ENCODE data around the gene OLFML2A.

Gene OLFML2A

GRCh38 chr9:124801356-124801755, 24.4 kb downstream of the OLFML2A start:
- WGBS: 96% methylated on average over 4 of the region's 6 CpGs
- no peaks in the 10 kb centered on the region for H3K9me3 ChIP-seq (ENCODE audit: insufficient read depth, low read depth, low read length)
- 0 out of 2 replicates have a peak, but pooled peaks cover 3% of the 10 kb centered on the region for H3K4me1 ChIP-seq (ENCODE audit: insufficient read depth, low read length)
- H3K27ac ChIP-seq (ENCODE audit: low read depth, low read length): no peak overlapping the region
- no peaks in the 10 kb centered on the region for H3K27me3 ChIP-seq (ENCODE audit: insufficient read depth, low read length)
- no peak overlapping the region for H3K4me3 ChIP-seq (ENCODE audit: low read length)
- no peaks in the 10 kb centered on the region for H3K36me3 ChIP-seq (ENCODE audit: insufficient read depth, low read length)
- no peak overlapping the region for H3K9ac ChIP-seq (ENCODE audit: low read depth, low read length)

- no peaks in the 10 kb centered on the region for H3K36me3 ChIP-seq (ENCODE audit: insufficient read depth, low read length)
Measured at GRCh38 chr9:124802426-124802825, 25.5 kb downstream of the OLFML2A start.

GRCh38 chr9:124803911-124804310, 27.0 kb downstream of the OLFML2A start:
- H3K4me3 ChIP-seq (ENCODE audit: low read length): no peak overlapping the region
- no peak overlapping the region for H3K27ac ChIP-seq (ENCODE audit: low read depth, low read length)
- H3K36me3 ChIP-seq (ENCODE audit: insufficient read depth, low read length): no peaks in the 10 kb centered on the region
- H3K4me1 ChIP-seq (ENCODE audit: insufficient read depth, low read length): 0 out of 2 replicates have a peak, but pooled peaks cover 3% of the 10 kb centered on the region
- H3K9me3 ChIP-seq (ENCODE audit: insufficient read depth, low read depth, low read length): no peaks in the 10 kb centered on the region
- no peak overlapping the region for H3K9ac ChIP-seq (ENCODE audit: low read depth, low read length)
- no peaks in the 10 kb centered on the region for H3K27me3 ChIP-seq (ENCODE audit: insufficient read depth, low read length)
- WGBS: 93% methylated on average over 8 of the region's 8 CpGs

More at GRCh38 chr9:124802426-124802825, 25.5 kb downstream of the OLFML2A start:
- Histone ChIP-seq H3K27ac (ENCODE audit: low read depth, low read length) (no peak overlapping the region), H3K9ac (ENCODE audit: low read depth, low read length) (no peak overlapping the region), H3K4me3 (ENCODE audit: low read length) (no peak overlapping the region), H3K9me3 (ENCODE audit: insufficient read depth, low read depth, low read length) (no peaks in the 10 kb centered on the region), H3K4me1 (ENCODE audit: insufficient read depth, low read length) (0 out of 2 replicates have a peak, but pooled peaks cover 3% of the 10 kb centered on the region), H3K27me3 (ENCODE audit: insufficient read depth, low read length) (no peaks in the 10 kb centered on the region)
- WGBS: 94% methylated on average over 3 of the region's 3 CpGs

- peaks cover under 1% of the 10 kb centered on the region; the same call in 1 of the 2 replicates for H3K4me1 ChIP-seq (ENCODE audit: insufficient read depth, low read length)
- no peak overlapping the region for H3K9ac ChIP-seq (ENCODE audit: low read depth, low read length)
- H3K4me3 ChIP-seq (ENCODE audit: low read length): no peak overlapping the region
- 95% methylated on average over 4 of the region's 4 CpGs for WGBS
- H3K27me3 ChIP-seq (ENCODE audit: insufficient read depth, low read length): no peaks in the 10 kb centered on the region
- no peak overlapping the region for H3K27ac ChIP-seq (ENCODE audit: low read depth, low read length)
- no peaks in the 10 kb centered on the region for H3K36me3 ChIP-seq (ENCODE audit: insufficient read depth, low read length)
- no peaks in the 10 kb centered on the region for H3K9me3 ChIP-seq (ENCODE audit: insufficient read depth, low read depth, low read length)
Measured at GRCh38 chr9:124805186-124805585, 28.3 kb downstream of the OLFML2A start.

GRCh38 chr9:124808246-124808956, 31.5 kb downstream of the OLFML2A start:
- 91% methylated on average over 12 of the region's 12 CpGs for WGBS
- H3K9ac ChIP-seq (ENCODE audit: low read depth, low read length): no peak overlapping the region
- no peaks in the 10 kb centered on the region for H3K9me3 ChIP-seq (ENCODE audit: insufficient read depth, low read depth, low read length)
- no peak overlapping the region for H3K4me3 ChIP-seq (ENCODE audit: low read length)
- peaks cover 23% of the 10 kb centered on the region for H3K4me1 ChIP-seq (ENCODE audit: insufficient read depth, low read length)
- H3K27me3 ChIP-seq (ENCODE audit: insufficient read depth, low read length): no peaks in the 10 kb centered on the region
- H3K36me3 ChIP-seq (ENCODE audit: insufficient read depth, low read length): no peaks in the 10 kb centered on the region
- H3K27ac ChIP-seq (ENCODE audit: low read depth, low read length): no peak overlapping the region

- Histone ChIP-seq H3K27ac (ENCODE audit: low read depth, low read length) (no peak overlapping the region), H3K9ac (ENCODE audit: low read depth, low read length) (no peak overlapping the region), H3K36me3 (ENCODE audit: insufficient read depth, low read length) (no peaks in the 10 kb centered on the region), H3K4me1 (ENCODE audit: insufficient read depth, low read length) (peaks cover 28% of the 10 kb centered on the region), H3K9me3 (ENCODE audit: insufficient read depth, low read depth, low read length) (no peaks in the 10 kb centered on the region), H3K27me3 (ENCODE audit: insufficient read depth, low read length) (no peaks in the 10 kb centered on the region), H3K4me3 (ENCODE audit: low read length) (no peak overlapping the region)
- WGBS: 94% methylated on average over 6 of the region's 6 CpGs
Measured at GRCh38 chr9:124809211-124809610, 32.3 kb downstream of the OLFML2A start.

GRCh38 chr9:124809741-124810500, 33.0 kb downstream of the OLFML2A start:
- Histone ChIP-seq H3K9ac (ENCODE audit: low read depth, low read length) (peak overlapping the region; percentile 39; the same call in 1 of the 2 replicates), H3K9me3 (ENCODE audit: insufficient read depth, low read depth, low read length) (no peaks in the 10 kb centered on the region), H3K4me1 (ENCODE audit: insufficient read depth, low read length) (peaks cover 28% of the 10 kb centered on the region), H3K27me3 (ENCODE audit: insufficient read depth, low read length) (no peaks in the 10 kb centered on the region), H3K27ac (ENCODE audit: low read depth, low read length) (peak overlapping the region; percentile 22), H3K4me3 (ENCODE audit: low read length) (no peak overlapping the region), H3K36me3 (ENCODE audit: insufficient read depth, low read length) (no peaks in the 10 kb centered on the region)
- WGBS: 95% methylated on average over 60 of the region's 60 CpGs

GRCh38 chr9:124810663-124811355, 33.9 kb downstream of the OLFML2A start:
- 23% methylated on average over 11 of the region's 12 CpGs for WGBS
- no peaks in the 10 kb centered on the region for H3K36me3 ChIP-seq (ENCODE audit: insufficient read depth, low read length)
- peak overlapping the region; percentile 80 for H3K27ac ChIP-seq (ENCODE audit: low read depth, low read length)
- H3K27me3 ChIP-seq (ENCODE audit: insufficient read depth, low read length): no peaks in the 10 kb centered on the region
- H3K4me3 ChIP-seq (ENCODE audit: low read length): no peak overlapping the region; the same call in 1 of the 2 replicates
- H3K9me3 ChIP-seq (ENCODE audit: insufficient read depth, low read depth, low read length): no peaks in the 10 kb centered on the region
- H3K9ac ChIP-seq (ENCODE audit: low read depth, low read length): peak overlapping the region; percentile 45
- peaks cover 28% of the 10 kb centered on the region for H3K4me1 ChIP-seq (ENCODE audit: insufficient read depth, low read length)

GRCh38 chr9:124812441-124812876, 35.5 kb downstream of the OLFML2A start:
- Histone ChIP-seq H3K9me3 (ENCODE audit: insufficient read depth, low read depth, low read length) (no peaks in the 10 kb centered on the region), H3K27ac (ENCODE audit: low read depth, low read length) (no peak overlapping the region), H3K36me3 (ENCODE audit: insufficient read depth, low read length) (no peaks in the 10 kb centered on the region), H3K9ac (ENCODE audit: low read depth, low read length) (no peak overlapping the region), H3K4me1 (ENCODE audit: insufficient read depth, low read length) (peaks cover 28% of the 10 kb centered on the region), H3K27me3 (ENCODE audit: insufficient read depth, low read length) (no peaks in the 10 kb centered on the region), H3K4me3 (ENCODE audit: low read length) (no peak overlapping the region)
- 64% methylated on average over 6 of the region's 6 CpGs for WGBS

- Histone ChIP-seq H3K4me3 (ENCODE audit: low read length) (no peak overlapping the region), H3K9me3 (ENCODE audit: insufficient read depth, low read depth, low read length) (no peaks in the 10 kb centered on the region), H3K27me3 (ENCODE audit: insufficient read depth, low read length) (no peaks in the 10 kb centered on the region), H3K9ac (ENCODE audit: low read depth, low read length) (no peak overlapping the region), H3K36me3 (ENCODE audit: insufficient read depth, low read length) (no peaks in the 10 kb centered on the region), H3K27ac (ENCODE audit: low read depth, low read length) (no peak overlapping the region), H3K4me1 (ENCODE audit: insufficient read depth, low read length) (peaks cover 28% of the 10 kb centered on the region)
- 81% methylated on average over 7 of the region's 7 CpGs for WGBS
Measured at GRCh38 chr9:124813041-124813440, 36.1 kb downstream of the OLFML2A start.

Data from HUES64 (cell line).